Measurements from ENCODE around the gene PRR5L. TPM values are rescaled to one million over a fixed set of nuclear protein-coding genes. Genes with fewer than 3 reads are reported as not detected.
A peak's percentile ranks its signal among the peaks of the same experiment; 100 is the strongest.

PRR5L gene
- total and polyA plus RNA-seq, 12 donors: 1.7 to 10.2 (median 7.3) TPM

DNA sequence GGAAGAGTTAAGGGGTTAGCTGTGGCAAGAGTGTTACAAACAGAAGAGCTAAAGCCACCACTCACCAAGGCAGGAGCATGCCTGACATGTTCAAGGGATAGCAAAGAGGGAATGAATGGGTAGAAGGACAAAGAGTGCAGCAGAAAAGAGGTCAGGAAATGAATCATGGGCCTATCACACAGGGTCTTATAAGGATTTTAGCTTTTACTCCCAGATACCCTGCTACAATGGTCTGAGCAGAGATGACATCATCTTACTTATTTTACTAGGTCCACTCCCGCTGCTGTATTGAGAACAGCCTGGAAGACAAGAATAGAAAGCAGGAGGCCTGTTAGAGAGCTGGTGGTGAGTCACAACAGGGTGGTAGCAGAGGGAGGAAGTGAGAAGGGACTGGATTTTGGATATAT, 204.2 kb downstream of the PRR5L start:
- TF ChIP-seq CTCF (IDR thresholded peaks at IDR 0.05) (no peak), POLR2A (IDR thresholded peaks at IDR 0.05) (no peak)
- peaks cover 0 to 40% of the 10 kb centered on the region in 2 donors for H3K36me3 ChIP-seq (replicated peaks in 1 of 2)
- peak; percentile 36 to 74 (median 58) for DNase-seq
- H3K27me3 ChIP-seq: no peaks in the 10 kb centered on the region
- peak overlapping the region in 2 of 5 donors; percentile 48 to 61 for H3K27ac ChIP-seq
- no peaks in the 10 kb centered on the region for H3K9me3 ChIP-seq (replicated peaks in 1 of 3)
- intact Hi-C loops (cut with DNase I): no loop called here
- WGBS, 4 donors: 13 to 26% (median 22%) methylated on average over 1 of the region's 1 CpG
- H3K4me1 ChIP-seq (replicated peaks in 1 of 2): peaks cover 19 to 38% of the 10 kb centered on the region in 2 donors
- no peak overlapping the region for H3K4me3 ChIP-seq

DNA sequence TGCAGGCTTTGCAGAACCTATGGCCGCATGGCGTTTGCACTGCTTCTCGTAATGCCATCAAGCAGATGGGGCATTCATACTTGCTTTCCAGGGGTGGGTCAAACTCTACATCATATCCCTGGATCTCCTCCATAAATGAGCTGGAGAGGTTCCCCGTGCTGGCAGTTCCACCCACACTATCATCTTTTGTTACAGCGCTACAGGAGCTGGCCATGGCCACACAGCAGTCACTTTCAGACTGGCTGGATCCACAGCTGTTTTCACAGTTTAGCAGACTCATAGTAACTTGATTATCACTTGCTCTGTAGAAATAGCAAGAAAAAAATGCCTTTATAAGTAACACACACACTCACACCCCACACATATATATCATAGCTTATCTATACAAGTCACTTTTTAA, 205.1 kb downstream of the PRR5L start:
- H3K27ac ChIP-seq: peak overlapping the region in 1 of 5 donors; percentile 48
- no peak for DNase-seq
- WGBS, 4 donors: 78 to 89% (median 87%) methylated on average over 5 of the region's 5 CpGs
- TF ChIP-seq CTCF (IDR thresholded peaks at IDR 0.05): no peak
- no peak for TF ChIP-seq POLR2A (IDR thresholded peaks at IDR 0.05)
- H3K4me3 ChIP-seq: no peak overlapping the region
- H3K27me3 ChIP-seq: no peaks in the 10 kb centered on the region
- intact Hi-C loops (cut with DNase I): no loop called here
- peaks cover 19 to 43% of the 10 kb centered on the region in 2 donors for H3K4me1 ChIP-seq (replicated peaks in 1 of 2)
- peaks cover 0 to 31% of the 10 kb centered on the region in 2 donors for H3K36me3 ChIP-seq (replicated peaks in 1 of 2)
- no peaks in the 10 kb centered on the region for H3K9me3 ChIP-seq (replicated peaks in 1 of 3)

- Histone ChIP-seq H3K4me1 (replicated peaks in 1 of 2) (peaks cover 14 to 33% of the 10 kb centered on the region in 2 donors), H3K36me3 (replicated peaks in 1 of 2) (no peaks in the 10 kb centered on the region), H3K9me3 (replicated peaks in 1 of 3) (no peaks in the 10 kb centered on the region), H3K27ac (peak overlapping the region in 3 of 5 donors; percentile 7 to 93 (median 91)), H3K27me3 (no peaks in the 10 kb centered on the region), H3K4me3 (no peak overlapping the region)
- 53 to 57% (median 55%) methylated on average over 7 of the region's 7 CpGs for WGBS, 4 donors
- intact Hi-C loops (cut with DNase I): no loop called here
- DNase-seq: peak in 3 of 7 donors; percentile 12 to 66 (median 54)
- TF ChIP-seq CTCF (IDR thresholded peaks at IDR 0.05): no peak
- TF ChIP-seq POLR2A (IDR thresholded peaks at IDR 0.05): no peak
Observed at GRCh38 chr11:36507824-36508489, 211.9 kb downstream of the PRR5L start.

GRCh38 chr11:36508743-36509142, 212.7 kb downstream of the PRR5L start:
- Histone ChIP-seq H3K9me3 (replicated peaks in 1 of 3) (no peaks in the 10 kb centered on the region), H3K4me1 (replicated peaks in 1 of 2) (peaks cover 8 to 26% of the 10 kb centered on the region in 2 donors), H3K27ac (peak overlapping the region; percentile 43 to 93 (median 91)), H3K36me3 (replicated peaks in 1 of 2) (no peaks in the 10 kb centered on the region), H3K27me3 (no peaks in the 10 kb centered on the region), H3K4me3 (peak overlapping the region in 3 of 4 donors; percentile 76 to 95 (median 80))
- 11 to 14% (median 12%) methylated on average over 3 of the region's 3 CpGs for WGBS, 4 donors
- intact Hi-C loops (cut with DNase I): no loop called here
- TF ChIP-seq CTCF (IDR thresholded peaks at IDR 0.05): no peak
- no peak for TF ChIP-seq POLR2A (IDR thresholded peaks at IDR 0.05)
- DNase-seq: no peak
